MM.1S (cell line): ENCODE results near the gene CWC27.

ENCODE experiments used
- DNase-seq: peaks from one replicate; pipeline ENCODE4 v3.0.0-alpha.2; 2015
- H2AFZ ChIP-seq: fragments of 300-600 bp; sonication (generic); 2 replicates; pipeline ENCODE4 v1.6.0; 2016; ENCODE audit warnings: antibody characterized with exemption, low read length
- H3F3A ChIP-seq: fragments of 300-600 bp; sonication (generic); 2 replicates; pipeline ENCODE4 v1.6.1; 2016; ENCODE audit warnings: mild to moderate bottlenecking, antibody characterized with exemption, low read length, moderate library complexity, mixed read lengths; ENCODE audit not compliant: insufficient read depth
- H3K27ac ChIP-seq: fragments of 300-600 bp; sonication (generic); 2 replicates; pipeline ENCODE4 v1.5.1; 2016; ENCODE audit warnings: mild to moderate bottlenecking, low read length
- H3K27me3 ChIP-seq: fragments of 300-600 bp; sonication (generic); replicated peaks from 2 replicates; pipeline ENCODE4 v1.6.0; 2016; ENCODE audit warnings: low read length; ENCODE audit not compliant: insufficient read depth
- H3K36me3 ChIP-seq: fragments of 300-600 bp; sonication (generic); replicated peaks from 2 replicates; pipeline ENCODE4 v1.6.1; 2016; ENCODE audit warnings: mild to moderate bottlenecking, low read length, mixed read lengths; ENCODE audit not compliant: insufficient read depth
- H3K4me1 ChIP-seq: fragments of 300-600 bp; sonication (generic); 2 replicates; pipeline ENCODE4 v1.6.1; 2016; ENCODE audit warnings: low read length, mixed read lengths
- H3K4me2 ChIP-seq: fragments of 300-600 bp; sonication (generic); 2 replicates; pipeline ENCODE4 v1.6.0; 2016; ENCODE audit warnings: low read depth, low read length
- H3K4me3 ChIP-seq: fragments of 300-600 bp; sonication (generic); 2 replicates; pipeline ENCODE4 v1.5.1; 2016; ENCODE audit warnings: low read length, mixed read lengths
- H3K79me2 ChIP-seq: fragments of 300-600 bp; sonication (generic); 2 replicates; pipeline ENCODE4 v1.6.1; 2016; ENCODE audit warnings: mixed run types, low read length, mixed read lengths
- H3K9ac ChIP-seq: fragments of 300-600 bp; sonication (generic); 2 replicates; pipeline ENCODE4 v1.6.1; 2016; ENCODE audit warnings: low read length, mixed read lengths
- H3K9me2 ChIP-seq: fragments of 300-600 bp; sonication (generic); replicated peaks from 2 replicates; pipeline ENCODE4 v1.6.1; 2016; ENCODE audit warnings: mild to moderate bottlenecking, low read length, mixed read lengths; ENCODE audit not compliant: insufficient read depth
- H3K9me3 ChIP-seq: fragments of 300-600 bp; sonication (generic); replicated peaks from 2 replicates; pipeline ENCODE4 v1.6.1; 2016; ENCODE audit warnings: mild to moderate bottlenecking, low read length, mixed read lengths; ENCODE audit not compliant: insufficient read depth
- H4K20me1 ChIP-seq: fragments of 300-600 bp; sonication (generic); 2 replicates; pipeline ENCODE4 v1.6.1; 2016; ENCODE audit warnings: mild to moderate bottlenecking, low read length, moderate library complexity, mixed read lengths; ENCODE audit not compliant: insufficient read depth
- EZH2 ChIP-seq: fragments of 300-600 bp; sonication (generic); optimal IDR thresholded peaks from 2 replicates; pipeline ENCODE3; 2017; ENCODE audit warnings: low read depth, mild to moderate bottlenecking, antibody characterized with exemption, low read length, mixed read lengths
- EZH2phosphoT487 ChIP-seq: fragments of 300-600 bp; sonication (generic); IDR thresholded peaks from 2 replicates; pipeline ENCODE4 v1.6.1; 2018; ENCODE audit warnings: antibody characterized with exemption, low read length
- TF ChIP-seq, protein P1 (sequence below): fragments of 300-600 bp; sonication (generic); IDR thresholded peaks from 2 replicates; pipeline ENCODE4 v1.5.1; 2016; ENCODE audit warnings: antibody characterized with exemption, low read length, mixed read lengths

CWC27 gene

GRCh38 chr5:65061250-65061973 is 292.7 kb downstream of the CWC27 start:
- no peaks in the 10 kb centered on the region for H3F3A ChIP-seq
- H3K79me2 ChIP-seq: no peaks in the 10 kb centered on the region
- H2AFZ ChIP-seq: no peak overlapping the region
- no peak overlapping the region for H3K4me3 ChIP-seq
- H3K27ac ChIP-seq: no peak overlapping the region
- no peak for DNase-seq
- H4K20me1 ChIP-seq: no peaks in the 10 kb centered on the region
- TF ChIP-seq, protein P1, sequence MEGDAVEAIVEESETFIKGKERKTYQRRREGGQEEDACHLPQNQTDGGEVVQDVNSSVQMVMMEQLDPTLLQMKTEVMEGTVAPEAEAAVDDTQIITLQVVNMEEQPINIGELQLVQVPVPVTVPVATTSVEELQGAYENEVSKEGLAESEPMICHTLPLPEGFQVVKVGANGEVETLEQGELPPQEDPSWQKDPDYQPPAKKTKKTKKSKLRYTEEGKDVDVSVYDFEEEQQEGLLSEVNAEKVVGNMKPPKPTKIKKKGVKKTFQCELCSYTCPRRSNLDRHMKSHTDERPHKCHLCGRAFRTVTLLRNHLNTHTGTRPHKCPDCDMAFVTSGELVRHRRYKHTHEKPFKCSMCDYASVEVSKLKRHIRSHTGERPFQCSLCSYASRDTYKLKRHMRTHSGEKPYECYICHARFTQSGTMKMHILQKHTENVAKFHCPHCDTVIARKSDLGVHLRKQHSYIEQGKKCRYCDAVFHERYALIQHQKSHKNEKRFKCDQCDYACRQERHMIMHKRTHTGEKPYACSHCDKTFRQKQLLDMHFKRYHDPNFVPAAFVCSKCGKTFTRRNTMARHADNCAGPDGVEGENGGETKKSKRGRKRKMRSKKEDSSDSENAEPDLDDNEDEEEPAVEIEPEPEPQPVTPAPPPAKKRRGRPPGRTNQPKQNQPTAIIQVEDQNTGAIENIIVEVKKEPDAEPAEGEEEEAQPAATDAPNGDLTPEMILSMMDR: no peak
- no peak for TF ChIP-seq EZH2phosphoT487
- no peak for TF ChIP-seq EZH2
- no peaks in the 10 kb centered on the region for H3K4me1 ChIP-seq
- no peak overlapping the region for H3K4me2 ChIP-seq
- H3K9me2 ChIP-seq: no peaks in the 10 kb centered on the region
- no peaks in the 10 kb centered on the region for H3K9me3 ChIP-seq
- no peaks in the 10 kb centered on the region for H3K36me3 ChIP-seq
- H3K9ac ChIP-seq: no peak overlapping the region
- no peaks in the 10 kb centered on the region for H3K27me3 ChIP-seq

- Histone ChIP-seq H3K4me3 (no peak overlapping the region), H3K4me2 (no peak overlapping the region), H3K9me3 (no peaks in the 10 kb centered on the region), H3K36me3 (no peaks in the 10 kb centered on the region), H4K20me1 (no peaks in the 10 kb centered on the region), H3K27me3 (no peaks in the 10 kb centered on the region), H3K9ac (no peak overlapping the region), H3K79me2 (no peaks in the 10 kb centered on the region), H3K27ac (no peak overlapping the region), H3K4me1 (no peaks in the 10 kb centered on the region), H2AFZ (no peak overlapping the region), H3F3A (no peaks in the 10 kb centered on the region), H3K9me2 (no peaks in the 10 kb centered on the region)
- DNase-seq: no peak
- TF ChIP-seq EZH2phosphoT487: no peak
- TF ChIP-seq, protein P1: no peak
- TF ChIP-seq EZH2: no peak
These were observed 293.2 kb downstream of the CWC27 start for GRCh38 chr5:65061974-65062353.

- Histone ChIP-seq H3K9me2 (no peaks in the 10 kb centered on the region), H3F3A (no peaks in the 10 kb centered on the region), H3K27me3 (no peaks in the 10 kb centered on the region), H2AFZ (no peak overlapping the region), H3K27ac (no peak overlapping the region), H3K9me3 (no peaks in the 10 kb centered on the region), H4K20me1 (no peaks in the 10 kb centered on the region), H3K4me1 (no peaks in the 10 kb centered on the region), H3K4me2 (no peak overlapping the region), H3K4me3 (no peak overlapping the region), H3K9ac (no peak overlapping the region), H3K36me3 (no peaks in the 10 kb centered on the region), H3K79me2 (no peaks in the 10 kb centered on the region)
- DNase-seq: no peak
- TF ChIP-seq EZH2phosphoT487: no peak
- TF ChIP-seq EZH2: no peak
- TF ChIP-seq, protein P1: no peak
These were observed 293.8 kb downstream of the CWC27 start for GRCh38 chr5:65062469-65063083.
